Keratinocyte (primary cell): ENCODE data around the gene LEMD1.

Experiments
- EZH2 ChIP-seq: IDR thresholded peaks from one replicate; pipeline ENCODE4 v1.6.1; 2012; ENCODE audit warnings: inconsistent platforms, mild to moderate bottlenecking, low read length, moderate library complexity
- TF ChIP-seq, protein P1 (sequence below), 3 experiments: IDR thresholded peaks in 1 of 3; conservative IDR thresholded peaks in 1 of 3; optimal IDR thresholded peaks in 1 of 3; 2 replicates in 2 of 3; 3 replicates in 1 of 3; pipeline versions ENCODE3 to v1.5.1; 2011; ENCODE audit warnings: low read length in 3 of 3, mild to moderate bottlenecking in 3 of 3, moderate library complexity in 2 of 3, control low read depth in 1 of 3, inconsistent platforms in 1 of 3; ENCODE audit not compliant: insufficient read depth in 2 of 3; ENCODE audit errors: extremely low read depth in 1 of 3

DNA sequence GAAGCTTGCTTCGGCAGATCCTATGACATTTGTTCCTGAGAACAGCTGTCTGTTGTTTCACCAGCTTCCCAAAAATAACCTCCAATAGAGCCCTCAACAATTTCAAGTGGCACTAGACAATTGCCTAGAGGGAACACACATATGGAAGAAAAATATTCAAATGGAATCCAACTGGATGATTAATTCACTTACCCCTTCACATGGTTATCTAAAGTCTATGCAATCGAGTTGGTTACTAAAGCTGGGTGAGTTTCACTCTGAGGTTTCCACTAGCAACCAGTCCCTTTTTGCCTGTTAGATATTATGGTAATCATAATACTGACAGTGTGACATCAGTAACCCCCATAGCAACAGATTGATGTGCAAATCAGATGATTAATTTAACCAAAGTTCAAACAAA lies at the start of gene LEMD1:
- TF ChIP-seq, protein P1, sequence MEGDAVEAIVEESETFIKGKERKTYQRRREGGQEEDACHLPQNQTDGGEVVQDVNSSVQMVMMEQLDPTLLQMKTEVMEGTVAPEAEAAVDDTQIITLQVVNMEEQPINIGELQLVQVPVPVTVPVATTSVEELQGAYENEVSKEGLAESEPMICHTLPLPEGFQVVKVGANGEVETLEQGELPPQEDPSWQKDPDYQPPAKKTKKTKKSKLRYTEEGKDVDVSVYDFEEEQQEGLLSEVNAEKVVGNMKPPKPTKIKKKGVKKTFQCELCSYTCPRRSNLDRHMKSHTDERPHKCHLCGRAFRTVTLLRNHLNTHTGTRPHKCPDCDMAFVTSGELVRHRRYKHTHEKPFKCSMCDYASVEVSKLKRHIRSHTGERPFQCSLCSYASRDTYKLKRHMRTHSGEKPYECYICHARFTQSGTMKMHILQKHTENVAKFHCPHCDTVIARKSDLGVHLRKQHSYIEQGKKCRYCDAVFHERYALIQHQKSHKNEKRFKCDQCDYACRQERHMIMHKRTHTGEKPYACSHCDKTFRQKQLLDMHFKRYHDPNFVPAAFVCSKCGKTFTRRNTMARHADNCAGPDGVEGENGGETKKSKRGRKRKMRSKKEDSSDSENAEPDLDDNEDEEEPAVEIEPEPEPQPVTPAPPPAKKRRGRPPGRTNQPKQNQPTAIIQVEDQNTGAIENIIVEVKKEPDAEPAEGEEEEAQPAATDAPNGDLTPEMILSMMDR (optimal IDR thresholded peaks at IDR 0.05 in 1 of 3, IDR thresholded peaks at IDR 0.05 in 1 of 3, conservative IDR thresholded peaks at IDR 0.05 in 1 of 3; ENCODE audit: extremely low read depth in 1 of 3, insufficient read depth in 2 of 3, low read length in 3 of 3) = no peak
- TF ChIP-seq EZH2 = no peak
